GM19455 (cell line): ENCODE measurements around the gene ZNF652.

Experiments used
- ATAC-seq: cut with Tn5 transposase; IDR thresholded peaks from one replicate; pipeline ENCODE4 v1.9.1; 2021; ENCODE audit not compliant: unreplicated experiment

Gene ZNF652

GRCh38 chr17:49359990-49360795, 1.9 kb downstream of the ZNF652 start:
- no peak for ATAC-seq

GRCh38 chr17:49358641-49359247, 3.3 kb downstream of the ZNF652 start:
- ATAC-seq = no peak

- ATAC-seq = no peak
These were observed 4.5 kb downstream of the ZNF652 start for GRCh38 chr17:49357516-49357915.

- ATAC-seq = no peak
These were observed 5.7 kb downstream of the ZNF652 start for GRCh38 chr17:49356320-49356719.

GRCh38 chr17:49353607-49354006, 8.4 kb downstream of the ZNF652 start:
- ATAC-seq = no peak

- no peak for ATAC-seq
These were observed 9.4 kb downstream of the ZNF652 start for GRCh38 chr17:49352587-49353154.

- no peak for ATAC-seq
These were observed 10.4 kb downstream of the ZNF652 start for GRCh38 chr17:49351572-49352140.

GRCh38 chr17:49349541-49349940, 12.5 kb downstream of the ZNF652 start:
- no peak for ATAC-seq

- no peak for ATAC-seq
These were observed 17.1 kb downstream of the ZNF652 start for GRCh38 chr17:49344914-49345313.

GRCh38 chr17:49343273-49343672, 18.8 kb downstream of the ZNF652 start:
- ATAC-seq = no peak

- no peak for ATAC-seq
These were observed 19.5 kb downstream of the ZNF652 start for GRCh38 chr17:49342575-49342936.

GRCh38 chr17:49341356-49341755, 20.7 kb downstream of the ZNF652 start:
- ATAC-seq = no peak

GRCh38 chr17:49339354-49339753, 22.7 kb downstream of the ZNF652 start:
- ATAC-seq = no peak

GRCh38 chr17:49338883-49339282, 23.2 kb downstream of the ZNF652 start:
- ATAC-seq = no peak

- ATAC-seq = no peak
These were observed 24.2 kb downstream of the ZNF652 start for GRCh38 chr17:49337884-49338283.

GRCh38 chr17:49334744-49335512, 27.1 kb downstream of the ZNF652 start:
- ATAC-seq = no peak

- ATAC-seq = no peak
These were observed 28.2 kb downstream of the ZNF652 start for GRCh38 chr17:49333804-49334203.

- no peak for ATAC-seq
These were observed 33.9 kb downstream of the ZNF652 start for GRCh38 chr17:49327835-49328784.

- ATAC-seq = no peak
These were observed 36.1 kb downstream of the ZNF652 start for GRCh38 chr17:49325980-49326379.

GRCh38 chr17:49318435-49318965, 43.5 kb downstream of the ZNF652 start:
- no peak for ATAC-seq
